AG08395 (cell line): ENCODE results near the gene KCNF1.

Experiments
- DNase-seq: peaks from one replicate; pipeline ENCODE4 v3.0.0; 2012; ENCODE audit warnings: mixed read lengths, low spot score

KCNF1 gene

DNA sequence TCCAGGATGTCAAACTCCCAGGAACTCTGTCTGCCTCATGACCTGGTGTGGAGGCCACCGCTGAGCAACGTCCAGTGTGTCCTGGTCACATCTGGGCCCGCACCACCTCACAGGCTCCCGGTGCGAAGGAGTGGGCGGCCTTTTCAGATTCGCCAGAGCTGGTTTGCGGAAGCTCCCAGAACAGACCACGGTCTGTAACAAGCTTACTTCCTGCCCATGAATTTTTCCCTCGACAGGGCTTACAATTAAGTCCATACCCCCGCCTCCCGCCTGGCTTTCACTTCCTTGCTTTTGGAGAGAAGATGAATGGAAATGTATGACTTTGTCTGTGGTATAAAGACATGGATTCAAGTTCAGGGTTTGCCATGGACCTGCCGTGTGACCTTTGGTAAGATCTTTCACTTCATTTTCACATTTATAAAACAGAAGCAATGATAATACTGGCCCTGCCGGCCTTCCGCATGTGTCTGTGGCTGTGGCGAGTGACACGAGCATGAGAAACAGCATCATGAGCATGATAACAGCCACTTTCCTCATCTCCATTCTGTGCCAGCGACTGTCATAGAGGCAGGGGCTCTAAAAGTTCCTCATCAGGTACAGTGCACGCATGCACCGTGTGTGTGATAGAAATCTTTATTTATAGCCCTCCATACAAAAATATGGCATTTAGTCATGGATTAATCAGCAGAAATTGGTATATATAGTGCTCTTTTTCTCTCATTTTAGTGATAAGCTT, 31.0 kb upstream of the KCNF1 start:
- DNase-seq: no peak

DNA sequence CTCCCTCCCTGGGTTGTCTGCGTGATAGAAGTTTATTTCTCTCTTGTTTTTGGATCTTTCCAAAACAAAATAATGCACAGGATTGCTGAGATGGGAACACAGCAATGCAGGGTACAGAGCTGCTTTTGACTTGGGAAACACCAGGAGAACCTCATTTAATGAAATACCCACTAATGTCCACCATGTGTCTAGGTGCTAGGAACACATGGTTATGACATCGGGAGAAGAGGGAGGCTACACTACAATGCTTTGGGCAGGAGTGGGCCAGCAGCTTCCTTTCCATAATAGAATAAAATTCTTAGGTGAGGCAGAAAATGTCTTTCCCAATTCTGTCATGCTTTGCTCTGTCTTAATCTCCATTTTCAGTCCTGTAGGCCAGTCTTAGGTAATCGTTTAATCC, 29.2 kb upstream of the KCNF1 start:
- DNase-seq: no peak

GRCh38 chr2:10883066-10883465, 28.7 kb upstream of the KCNF1 start:
- DNase-seq: no peak

GRCh38 chr2:10883801-10884478, 27.8 kb upstream of the KCNF1 start:
- no peak for DNase-seq

DNA sequence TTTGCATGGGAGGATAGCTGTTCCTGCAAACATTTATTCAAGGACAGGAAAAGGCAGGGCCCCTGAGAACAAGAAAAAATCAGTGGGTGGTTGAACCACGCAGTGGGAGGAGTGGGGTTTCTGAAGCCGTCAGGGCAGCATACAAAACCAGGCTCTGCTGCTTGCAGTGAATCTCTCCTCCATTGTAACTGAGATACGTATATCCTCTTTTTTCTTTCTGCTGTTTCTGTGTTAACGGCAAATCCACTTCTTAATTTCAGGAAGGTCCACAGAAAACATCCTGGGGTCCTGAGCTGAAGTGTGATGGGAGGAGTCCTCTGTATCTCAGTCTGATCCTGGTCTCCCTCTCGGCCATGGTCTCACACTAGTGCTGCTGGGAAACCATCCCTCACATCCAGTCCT, 27.2 kb upstream of the KCNF1 start:
- no peak for DNase-seq

DNA sequence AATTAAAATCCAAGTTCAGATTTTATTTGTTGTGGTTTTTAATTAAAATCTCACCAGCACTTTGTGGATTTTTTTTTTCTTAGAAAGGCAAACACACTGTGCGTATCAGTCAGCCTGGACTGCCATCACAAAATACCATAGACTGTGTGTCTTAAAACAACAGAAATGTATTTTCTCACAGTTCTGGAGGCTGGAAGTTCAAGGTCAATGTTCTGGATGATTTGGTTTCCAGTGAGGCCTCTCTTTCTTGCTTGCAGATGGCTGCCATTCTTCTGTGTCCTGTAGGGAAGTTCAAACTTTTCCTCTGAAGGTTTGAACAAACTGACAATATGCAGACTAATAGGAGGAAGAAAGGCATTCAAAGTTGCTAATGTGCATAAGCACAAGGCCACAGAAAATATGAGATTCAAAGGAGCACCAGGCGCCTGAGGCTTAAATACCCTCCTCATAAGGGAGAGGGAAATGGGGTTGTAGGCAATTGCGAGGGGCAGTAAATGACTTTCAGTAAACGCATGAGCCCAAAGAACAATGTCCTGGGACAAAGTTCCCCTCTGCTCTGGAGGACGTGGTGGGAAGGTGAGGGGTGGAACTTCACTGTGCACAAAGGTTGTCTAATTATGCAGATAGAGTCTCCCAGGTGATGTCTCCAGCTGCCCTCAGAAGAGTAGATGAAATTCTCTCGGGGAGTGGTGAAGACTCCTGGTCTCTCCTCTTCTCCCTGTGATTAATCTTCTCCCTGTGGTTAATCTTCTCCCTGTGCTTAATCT, 26.5 kb upstream of the KCNF1 start:
- DNase-seq: no peak

DNA sequence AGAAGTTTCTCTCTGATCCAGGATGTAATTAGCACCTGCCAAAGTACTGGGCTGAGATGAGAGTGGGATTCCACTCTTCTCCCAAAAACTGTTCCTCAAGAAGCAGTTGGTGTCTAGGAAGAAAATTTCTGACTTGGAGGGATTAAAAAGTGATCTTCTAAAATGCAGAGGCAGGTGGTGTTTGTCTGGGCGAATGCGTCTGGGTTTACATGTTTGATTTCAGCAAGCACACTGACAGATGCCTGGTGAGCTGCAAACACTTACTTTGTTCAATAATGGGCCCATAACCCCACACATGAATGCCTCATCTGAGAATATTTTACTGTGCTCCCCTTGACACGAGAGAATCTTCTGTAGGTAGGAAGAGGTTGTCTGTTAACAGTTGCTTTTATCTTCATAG, 24.3 kb upstream of the KCNF1 start:
- no peak for DNase-seq

- no peak for DNase-seq
Observed at GRCh38 chr2:10889651-10890215, 22.0 kb upstream of the KCNF1 start.

GRCh38 chr2:10890706-10891270, 20.9 kb upstream of the KCNF1 start:
- no peak for DNase-seq

- no peak for DNase-seq
Observed at GRCh38 chr2:10891390-10891789, 20.3 kb upstream of the KCNF1 start.

- DNase-seq: no peak
Observed at GRCh38 chr2:10891848-10892247, 19.9 kb upstream of the KCNF1 start.

DNA sequence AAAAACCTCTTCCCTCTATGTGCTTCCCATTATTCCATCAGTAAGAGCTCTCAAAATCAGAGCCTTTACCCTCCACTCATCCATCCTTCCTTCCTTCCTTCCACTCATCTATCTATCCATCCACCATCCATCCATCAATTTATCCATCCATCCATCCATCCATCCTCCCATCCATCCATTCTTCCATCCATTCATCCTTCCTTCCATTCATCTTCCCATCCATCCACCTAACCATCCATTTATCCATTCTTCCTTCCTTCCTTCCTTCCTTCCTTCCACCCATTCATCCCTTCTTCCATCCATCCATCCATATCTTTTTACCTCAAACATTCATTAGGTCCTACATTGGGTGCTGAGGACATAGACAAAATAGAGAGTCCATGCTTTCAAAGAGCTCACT, 19.4 kb upstream of the KCNF1 start:
- DNase-seq: no peak

GRCh38 chr2:10892796-10893350, 18.9 kb upstream of the KCNF1 start:
- no peak for DNase-seq

DNA sequence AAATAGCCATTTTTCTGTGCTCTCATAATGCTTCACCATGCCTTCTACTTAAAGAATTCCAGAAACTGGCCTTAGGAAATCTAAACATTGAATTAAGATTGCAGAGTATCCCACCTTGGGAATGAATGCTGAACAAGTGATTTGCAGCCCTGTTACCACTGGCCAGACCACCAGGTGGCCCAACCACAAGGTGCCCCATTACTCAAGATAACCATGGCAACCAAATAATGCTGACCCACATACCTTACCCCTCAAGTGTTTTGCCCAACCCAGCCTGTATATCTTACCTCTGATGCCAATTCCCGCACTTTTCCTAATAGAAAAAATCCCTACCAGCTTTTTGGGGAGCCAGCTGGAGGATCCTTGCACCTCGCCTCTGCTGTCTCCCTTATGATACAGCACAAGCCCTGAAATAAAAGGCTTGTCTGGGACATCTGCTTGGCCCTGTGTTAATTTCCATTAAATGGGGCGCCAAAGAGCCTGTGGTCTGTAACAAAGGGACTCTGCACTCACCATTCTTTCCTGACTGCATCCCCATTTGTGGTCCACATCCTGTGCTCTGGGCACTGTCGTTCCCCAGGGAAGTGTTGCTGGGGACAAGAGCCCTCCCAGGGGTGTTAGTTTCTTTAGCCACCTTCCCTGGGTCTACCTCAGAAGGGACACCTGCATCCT, 17.3 kb upstream of the KCNF1 start:
- DNase-seq: no peak

DNA sequence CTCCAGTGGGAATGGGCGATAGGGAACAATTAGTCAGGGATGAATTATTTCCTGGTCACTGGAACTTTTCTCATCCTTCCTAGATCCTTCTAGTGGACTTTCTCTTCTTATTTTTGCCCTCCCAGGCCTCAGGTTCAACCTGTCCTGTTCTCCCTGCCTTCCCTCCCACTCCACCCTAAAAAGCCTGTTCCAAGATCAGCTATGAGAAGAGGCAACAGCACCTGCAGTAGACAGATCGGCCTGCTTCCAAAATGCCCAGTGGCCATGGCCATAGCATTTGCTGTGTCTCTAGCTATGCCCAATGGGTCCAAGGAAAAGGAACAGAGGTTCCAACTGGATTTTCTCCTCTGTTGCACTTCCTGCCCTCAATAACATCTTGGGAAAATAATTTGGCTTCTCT, 16.5 kb upstream of the KCNF1 start:
- no peak for DNase-seq

- peak; percentile 71 for DNase-seq
Observed at GRCh38 chr2:10897956-10898355, 13.8 kb upstream of the KCNF1 start.

GRCh38 chr2:10900216-10901109, 11.3 kb upstream of the KCNF1 start:
- DNase-seq: peak; percentile 21

DNA sequence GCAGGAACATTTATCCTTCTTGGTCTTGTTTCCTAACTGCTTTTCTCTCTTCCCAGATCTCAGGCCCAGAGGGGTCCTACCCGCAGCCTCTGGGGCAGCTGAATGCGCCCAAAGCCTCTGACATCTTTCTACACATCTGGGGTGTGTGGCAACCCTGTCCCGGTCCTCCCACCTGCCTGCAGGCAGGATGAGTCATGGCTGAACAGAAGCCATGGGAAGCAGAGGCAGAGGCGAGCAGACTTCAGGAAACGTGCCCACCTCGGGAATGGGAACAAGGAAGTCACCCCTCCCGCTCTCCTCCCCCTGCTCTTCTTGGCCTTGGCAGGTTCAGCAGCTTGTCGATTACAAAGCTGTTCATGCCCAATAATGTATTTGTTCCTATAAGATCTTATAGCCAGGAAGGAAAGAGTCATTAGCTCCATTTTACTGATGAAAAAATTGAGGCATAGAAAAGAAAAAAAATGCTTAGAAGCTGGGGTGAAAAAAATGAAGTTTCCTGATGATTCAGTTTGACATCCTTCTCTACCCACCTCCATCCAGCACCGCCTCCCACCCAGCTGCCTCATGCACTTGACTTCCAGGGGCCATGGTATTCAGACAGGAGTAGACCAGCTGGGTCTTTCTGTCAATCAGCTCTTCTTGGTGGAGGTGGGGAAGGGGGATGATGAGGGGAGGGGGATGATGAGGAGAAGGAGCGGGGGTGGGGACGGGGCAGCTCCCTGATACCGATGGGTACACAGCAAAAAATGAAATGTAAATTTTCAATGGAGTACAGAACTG, 10.4 kb upstream of the KCNF1 start:
- DNase-seq: peak; percentile 38

DNA sequence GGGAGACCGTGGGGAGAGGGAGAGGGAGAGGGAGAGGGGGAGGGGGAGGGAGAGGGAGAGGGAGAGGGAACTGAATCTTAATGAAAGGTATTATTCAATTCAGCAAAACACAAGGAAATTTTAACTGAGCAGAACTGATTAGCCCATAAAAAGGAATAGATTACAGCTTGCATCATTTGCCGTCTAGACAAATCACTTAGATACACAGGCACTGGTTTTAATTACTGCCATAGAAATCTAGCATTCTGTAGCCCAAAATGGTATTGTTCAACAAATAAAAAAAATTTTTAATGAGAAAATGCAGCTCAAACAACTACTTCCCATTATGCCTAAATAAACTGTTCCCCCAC, 7.9 kb upstream of the KCNF1 start:
- no peak for DNase-seq

- DNase-seq: no peak
Observed at GRCh38 chr2:10904455-10904854, 7.3 kb upstream of the KCNF1 start.
